Activated naive CD4-positive, alpha-beta T cell (primary cell): ENCODE results near the gene TCHHL1.

Experiments
- DNase-seq, 4 experiments: peaks; one replicate each; lab custom pipeline; 2025; lab: John Stamatoyannopoulos, UW

Gene TCHHL1

DNA sequence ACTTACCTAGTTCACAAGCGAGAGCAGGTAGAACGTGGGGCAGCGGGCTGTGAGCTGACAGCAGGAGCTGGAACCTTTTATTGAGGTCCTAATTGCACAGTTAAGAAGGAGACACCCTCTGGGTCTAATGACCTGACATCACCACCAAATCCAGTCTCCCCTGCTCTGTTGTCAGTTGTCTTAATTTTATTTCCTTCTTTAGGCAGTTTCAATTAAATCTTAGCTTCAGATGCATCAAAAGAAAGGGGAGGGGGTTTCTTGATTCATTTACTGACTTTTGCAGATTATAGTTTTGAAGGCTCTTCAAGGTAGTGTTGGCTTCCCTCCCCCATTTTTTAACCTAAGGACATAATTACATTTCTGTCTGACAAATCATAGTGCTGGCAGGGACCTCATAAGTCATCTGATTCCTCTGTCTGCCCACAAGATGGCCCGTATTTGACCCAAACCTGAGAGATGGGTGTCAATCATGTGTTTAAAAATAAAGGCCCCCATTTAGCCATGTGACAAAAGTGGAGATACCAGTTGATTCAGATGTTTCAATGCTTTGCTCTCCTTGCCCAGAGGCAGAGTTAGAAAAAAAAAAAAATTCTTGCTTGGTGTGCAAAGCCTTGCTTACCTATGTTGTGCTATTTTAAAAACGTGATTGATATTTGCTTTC, at the start of gene TCHHL1:
Gene TCHHL1, minus strand, starts transcription at position 51 of the 661 bp plus-strand sequence. CDS start 921 bp downstream, outside the sequence.
- DNase-seq = no peak

DNA sequence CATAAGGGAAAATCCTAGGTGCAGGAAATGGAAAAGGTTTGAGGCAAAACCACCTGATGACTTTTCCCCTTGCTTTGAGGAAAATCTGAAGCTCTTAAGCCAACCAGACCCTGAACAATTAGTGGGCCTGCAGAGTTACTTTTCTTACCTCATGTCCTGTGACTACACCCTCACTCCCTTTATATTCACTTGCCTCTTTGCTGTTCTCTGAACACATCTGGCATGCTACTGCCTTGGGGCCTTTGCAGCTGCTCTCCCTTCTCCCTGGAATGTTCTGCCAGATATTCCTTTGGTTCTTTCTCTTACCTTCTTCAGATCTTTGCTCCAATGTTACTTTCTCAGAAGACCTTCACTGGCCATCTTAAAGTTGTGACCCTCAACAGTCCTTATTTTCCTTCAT, 48.4 kb upstream of the TCHHL1 start:
- DNase-seq = no peak

DNA sequence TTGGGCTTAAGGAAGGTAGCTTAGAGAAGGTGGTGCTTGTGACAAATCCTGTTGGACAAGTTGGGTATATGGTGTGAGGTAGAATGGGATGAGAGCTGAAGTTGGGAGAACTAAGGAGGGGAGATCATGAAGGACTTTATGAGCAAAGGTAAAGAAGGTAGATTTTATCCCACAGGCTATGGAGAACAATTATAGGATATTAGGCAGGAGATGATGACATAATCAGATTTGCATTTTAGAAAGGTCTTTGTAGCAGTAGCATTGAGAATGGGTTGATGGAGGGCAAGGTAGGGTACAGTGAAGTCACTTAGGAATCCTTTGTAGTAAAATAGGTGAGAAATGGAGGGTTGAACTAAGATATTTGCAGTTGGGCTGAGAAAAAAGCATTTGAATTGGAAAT, 41.3 kb upstream of the TCHHL1 start:
- no peak for DNase-seq

DNA sequence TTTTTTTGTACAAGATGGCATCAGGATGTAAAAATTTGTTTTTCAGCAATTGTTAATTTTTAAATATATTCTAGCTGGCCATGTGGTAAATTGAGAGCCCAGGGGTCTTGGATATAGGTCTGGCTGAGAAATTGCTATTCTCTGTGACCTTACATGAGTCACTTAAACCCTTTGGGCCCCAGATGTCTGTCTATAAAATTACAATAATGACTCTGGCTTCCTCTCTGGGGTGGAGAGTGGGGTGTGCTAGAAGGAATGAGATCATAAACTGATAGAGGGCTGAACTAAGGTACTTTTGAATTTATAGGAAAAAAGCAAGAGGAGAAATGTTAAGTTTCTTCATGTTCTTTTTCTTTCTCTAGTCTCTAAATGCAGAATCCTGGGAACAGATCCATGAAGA, 38.8 kb upstream of the TCHHL1 start:
- DNase-seq = no peak

DNA sequence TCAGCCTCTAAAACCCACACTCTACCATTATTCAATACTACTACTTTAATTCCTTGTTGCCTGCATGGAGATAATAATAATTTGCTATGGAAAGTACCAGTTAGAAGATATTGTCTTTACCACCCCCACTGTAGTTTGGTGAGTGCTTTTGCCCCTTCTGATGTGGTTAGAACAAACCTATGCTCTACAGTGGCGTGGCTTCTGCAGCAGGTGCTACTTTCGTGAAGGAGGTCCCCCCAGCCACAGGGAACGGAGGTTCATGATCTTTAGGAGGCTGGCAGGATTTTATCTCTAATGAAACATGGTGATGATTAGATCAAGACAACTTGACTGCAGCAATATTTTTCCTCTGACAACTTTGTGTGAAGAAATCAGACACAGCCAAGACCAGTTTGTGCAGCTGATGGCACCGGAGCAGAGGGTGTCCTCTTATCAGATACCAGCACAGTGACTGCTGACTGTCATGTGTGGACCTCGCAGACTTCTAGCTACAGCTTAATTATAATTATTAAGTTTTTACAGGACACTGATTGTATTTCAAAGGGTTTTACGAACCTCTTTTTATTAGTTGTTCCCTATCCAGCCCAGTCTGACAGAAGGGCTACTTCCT, 37.1 kb upstream of the TCHHL1 start:
- no peak for DNase-seq

DNA sequence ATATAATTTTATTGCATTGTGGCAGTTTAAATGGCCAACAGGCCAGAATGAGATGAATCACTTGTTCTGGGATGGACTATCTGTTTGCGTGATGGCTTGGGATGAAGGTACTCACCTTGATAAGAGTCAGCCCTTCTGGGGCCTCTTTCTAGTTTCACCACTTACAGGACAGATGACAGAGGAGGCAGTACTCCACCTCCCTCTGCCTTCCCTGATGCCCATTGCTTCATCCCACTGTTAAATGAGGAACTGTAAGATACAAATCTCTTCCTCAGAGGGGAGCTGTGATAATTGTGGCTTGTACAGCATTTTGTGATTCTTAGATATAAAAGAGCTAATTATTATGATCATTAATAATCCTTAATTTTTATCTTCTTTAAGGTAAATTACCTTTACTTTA, 30.1 kb upstream of the TCHHL1 start:
- no peak for DNase-seq

DNA sequence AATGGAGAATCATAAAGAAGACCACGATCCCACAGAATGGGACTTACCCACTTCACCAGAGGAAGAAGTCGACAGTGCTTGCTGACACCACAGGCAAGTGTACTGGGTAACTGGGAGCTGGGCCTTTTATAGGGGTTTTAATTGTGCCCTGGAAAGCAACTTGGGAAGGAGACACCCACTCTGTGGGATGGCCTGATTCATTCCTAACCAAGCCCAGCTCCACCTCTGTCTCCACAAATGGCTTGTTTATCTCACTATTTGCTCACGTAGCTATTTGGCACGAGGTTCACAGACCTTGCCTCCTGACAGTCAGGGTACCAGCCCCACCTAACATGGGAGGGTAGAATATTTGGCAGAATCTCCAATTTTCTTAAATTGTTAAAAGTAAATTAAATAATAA, 26.5 kb upstream of the TCHHL1 start, which contains the start of gene TCHH:
Gene TCHH, minus strand, starts transcription at position 101 of the 400 bp plus-strand sequence. CDS start 1,364 bp downstream, outside the sequence.
- DNase-seq = no peak

DNA sequence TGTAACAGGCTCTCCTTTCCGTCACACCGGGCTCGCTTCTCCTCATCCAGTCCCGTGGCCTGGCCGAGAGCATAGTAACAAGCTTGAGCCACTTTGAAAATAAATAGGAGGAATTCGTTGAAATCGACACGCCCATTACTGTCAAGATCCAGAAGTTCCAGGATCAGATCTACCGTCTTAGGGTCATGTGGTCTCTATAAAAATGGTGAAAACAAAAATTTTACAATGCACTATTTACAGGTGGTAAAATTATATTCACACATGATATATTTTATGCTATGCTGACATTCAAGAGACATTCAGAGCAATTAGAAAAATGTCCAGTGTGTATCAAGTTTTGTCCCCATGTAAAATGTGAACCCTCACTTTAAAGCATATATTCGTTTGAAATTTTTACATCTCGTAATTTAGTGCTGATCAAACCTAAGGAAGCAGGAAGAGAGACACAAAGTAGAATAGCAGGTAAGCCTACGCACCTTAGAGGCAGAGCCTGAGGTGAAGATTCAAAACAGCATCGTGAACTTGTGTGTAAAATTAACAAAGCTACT, 24.1 kb upstream of the TCHHL1 start:
- no peak for DNase-seq

DNA sequence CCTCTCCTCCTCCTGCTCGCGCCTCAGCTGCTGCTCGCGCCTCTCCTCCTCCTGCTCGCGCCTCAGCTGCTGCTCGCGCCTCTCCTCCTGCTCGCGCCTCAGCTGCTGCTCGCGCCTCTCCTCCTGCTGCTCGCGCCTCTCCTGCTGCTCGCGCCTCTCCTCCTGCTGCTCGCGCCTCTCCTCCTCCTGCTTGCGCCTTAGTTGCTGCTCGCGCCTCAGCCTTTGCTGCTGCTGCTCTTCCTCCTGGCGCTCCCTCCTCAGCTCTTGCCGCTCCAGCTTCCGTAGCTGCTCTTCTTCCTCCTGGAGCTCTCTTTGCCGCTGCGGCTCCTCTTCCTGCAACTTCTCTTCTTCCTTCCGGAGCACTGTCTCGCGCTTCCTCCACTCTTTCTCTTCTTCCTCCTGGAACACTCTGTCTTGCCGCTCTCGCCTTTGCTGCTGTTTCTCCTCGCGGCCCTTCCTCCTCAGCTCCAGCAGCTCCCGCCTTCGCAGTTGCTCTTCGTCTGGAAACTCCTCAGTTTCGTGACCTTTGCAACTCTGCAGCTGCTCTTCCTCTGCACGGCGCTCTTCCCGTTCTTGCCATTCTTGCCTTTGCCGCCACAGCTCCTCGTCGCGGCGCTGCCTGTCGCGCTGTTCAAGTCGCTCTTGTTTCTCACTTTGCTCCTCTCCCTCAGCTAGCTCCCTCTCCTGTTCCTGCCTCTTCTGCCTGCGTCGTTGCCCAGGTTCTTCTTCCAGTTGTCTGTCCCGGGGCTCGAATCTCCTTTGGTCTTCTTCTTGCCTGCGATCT, 23.4 kb upstream of the TCHHL1 start:
- DNase-seq = no peak

DNA sequence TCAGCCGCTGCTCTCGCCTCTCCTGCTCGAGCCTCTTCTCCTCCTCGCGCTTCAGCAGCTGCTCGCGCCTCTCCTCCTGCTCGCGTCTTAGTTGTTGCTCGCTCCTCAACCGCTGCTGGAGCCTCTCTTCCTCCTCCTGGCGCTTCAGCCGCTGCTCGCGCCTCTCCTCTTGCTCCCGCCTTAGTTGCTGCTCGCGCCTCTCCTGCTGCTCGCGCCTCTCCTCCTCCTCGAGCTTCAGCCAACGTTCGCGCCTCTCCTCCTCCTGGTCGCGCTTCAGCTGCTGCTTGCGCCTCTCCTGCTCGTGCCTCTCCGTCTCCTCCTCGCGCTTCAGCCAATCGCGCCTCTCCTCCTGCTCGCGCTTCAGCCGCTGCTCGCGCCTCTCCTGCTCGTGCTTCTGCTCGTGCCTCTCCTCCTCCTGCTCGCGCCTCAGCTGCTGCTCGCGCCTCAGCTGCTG, 22.7 kb upstream of the TCHHL1 start:
- no peak for DNase-seq

DNA sequence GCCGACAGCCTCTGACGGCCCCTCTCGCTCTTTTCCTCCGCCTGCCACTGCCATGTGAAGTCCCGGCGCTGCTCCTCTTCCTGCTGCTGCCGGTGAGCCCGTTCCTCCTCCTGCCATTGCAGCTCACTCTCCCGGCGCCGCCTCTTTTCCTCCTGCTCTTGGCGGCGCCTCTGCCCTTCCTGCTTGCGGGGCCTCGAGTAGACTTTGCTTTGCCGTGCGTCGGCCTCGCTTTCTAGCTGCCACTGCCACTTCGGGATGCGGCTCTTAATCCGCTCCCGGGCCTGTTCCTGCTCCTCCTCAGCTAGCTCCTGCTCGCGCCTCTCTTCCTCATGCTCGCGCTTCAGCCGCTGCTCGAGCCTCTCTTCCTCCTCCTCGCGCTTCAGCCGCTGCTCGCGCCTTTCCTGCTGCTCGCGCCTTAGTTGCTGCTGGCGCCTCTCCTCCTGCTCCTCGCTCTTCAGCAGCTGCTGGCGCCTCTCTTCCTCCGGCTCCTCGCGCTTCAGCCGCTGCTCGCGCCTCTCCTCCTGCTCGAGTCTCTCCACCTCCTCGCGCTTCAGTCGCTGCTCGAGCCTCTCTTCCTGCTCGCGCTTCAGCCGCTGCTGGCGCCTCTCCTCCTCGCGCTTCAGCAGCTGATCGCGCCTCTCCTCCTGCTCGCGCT, 22.1 kb upstream of the TCHHL1 start:
- DNase-seq = no peak

DNA sequence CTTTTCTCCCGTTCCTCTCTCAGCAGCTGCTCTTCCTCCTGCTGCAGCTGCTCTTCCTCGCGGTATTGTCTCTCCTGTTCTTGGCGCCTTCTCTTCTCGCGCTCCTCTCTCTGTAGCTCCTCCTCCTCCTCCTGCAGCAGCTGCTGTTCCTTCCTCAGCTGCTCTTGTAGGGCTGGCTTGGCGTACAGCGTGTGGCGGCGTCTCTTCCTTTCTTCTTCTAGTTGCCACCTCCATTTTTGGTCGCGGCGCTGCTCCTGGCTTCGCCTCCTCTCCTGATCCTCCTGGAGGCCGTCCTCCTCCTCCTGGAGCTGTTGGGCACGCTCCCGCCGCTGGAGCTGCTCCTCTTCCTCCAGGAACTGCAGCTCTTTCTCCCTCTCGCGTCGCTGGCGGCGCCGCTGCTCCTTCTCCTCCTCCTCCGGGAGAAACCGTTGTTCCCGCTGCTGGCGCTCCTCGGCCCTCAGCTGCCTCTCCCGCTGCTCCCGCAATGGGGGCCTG, 21.5 kb upstream of the TCHHL1 start:
- DNase-seq = no peak

DNA sequence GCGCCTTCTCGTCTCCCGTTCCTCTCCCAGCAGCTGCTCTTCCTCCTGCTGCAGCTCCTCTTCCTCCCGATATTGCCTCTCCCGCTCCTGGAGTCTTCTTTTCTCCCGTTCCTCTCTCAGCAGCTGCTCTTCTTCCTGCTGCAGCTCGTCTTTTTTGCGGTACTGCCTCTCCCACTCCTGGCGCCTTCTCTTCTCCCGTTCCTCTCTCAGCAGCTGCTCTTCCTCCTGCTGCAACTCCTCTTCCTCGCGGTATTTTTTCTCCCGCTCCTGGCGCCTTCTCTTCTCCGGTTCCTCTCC, 21.1 kb upstream of the TCHHL1 start:
- DNase-seq = no peak

DNA sequence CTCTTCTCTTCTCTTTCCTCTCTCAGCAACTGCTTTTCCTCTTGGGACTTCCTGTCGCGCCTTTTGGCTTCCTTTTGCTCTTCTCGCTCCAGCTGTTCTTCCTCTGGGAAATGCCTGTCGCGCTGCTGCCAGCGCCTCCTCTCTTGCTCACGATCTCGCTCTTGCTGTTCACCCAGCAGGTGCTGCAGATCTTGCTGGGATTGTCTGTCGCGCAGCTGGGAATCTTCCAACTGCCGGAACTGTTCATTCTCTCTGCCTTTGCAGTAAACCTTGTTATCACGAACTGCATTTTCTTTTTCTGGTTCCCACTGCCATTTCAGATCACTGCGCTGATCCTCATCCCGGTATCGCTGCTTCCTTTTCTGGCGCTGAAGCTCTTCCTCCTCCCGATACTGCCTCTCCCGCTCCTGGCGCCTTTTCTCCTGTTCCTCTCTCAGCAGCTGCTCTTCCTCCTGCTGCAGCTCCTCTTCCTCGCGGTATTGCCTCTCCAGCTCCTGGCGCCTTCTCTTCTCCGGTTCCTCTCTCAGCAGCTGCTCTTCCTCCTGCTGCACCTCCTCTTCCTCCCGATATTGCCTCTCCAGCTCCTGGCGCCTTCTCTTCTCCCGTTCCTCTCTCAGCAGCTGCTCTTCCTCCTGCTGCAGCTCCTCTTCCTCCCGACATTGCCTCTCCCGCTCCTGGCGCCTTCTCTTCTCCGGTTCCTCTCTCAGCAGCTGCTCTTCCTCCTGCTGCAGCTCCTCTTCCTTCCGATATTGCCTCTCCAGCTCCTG, 20.6 kb upstream of the TCHHL1 start:
- no peak for DNase-seq

DNA sequence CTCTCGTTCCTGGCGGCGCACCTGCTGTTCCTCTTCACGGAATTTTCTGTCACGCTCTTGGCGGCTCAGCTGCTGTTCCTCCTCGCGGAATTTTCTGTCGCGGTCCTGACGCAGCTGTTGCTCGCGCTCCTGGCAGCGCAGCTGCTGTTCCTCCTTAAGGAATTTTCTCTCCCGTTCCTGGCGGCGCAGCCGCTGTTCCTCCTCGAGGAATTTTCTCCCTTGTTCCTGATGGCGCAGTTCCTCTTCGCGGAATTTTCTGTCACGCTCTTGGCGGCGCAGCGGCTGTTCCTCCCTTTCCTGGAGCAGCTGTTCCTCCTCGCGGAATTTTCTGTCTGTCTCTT, 20.0 kb upstream of the TCHHL1 start:
- DNase-seq = no peak

DNA sequence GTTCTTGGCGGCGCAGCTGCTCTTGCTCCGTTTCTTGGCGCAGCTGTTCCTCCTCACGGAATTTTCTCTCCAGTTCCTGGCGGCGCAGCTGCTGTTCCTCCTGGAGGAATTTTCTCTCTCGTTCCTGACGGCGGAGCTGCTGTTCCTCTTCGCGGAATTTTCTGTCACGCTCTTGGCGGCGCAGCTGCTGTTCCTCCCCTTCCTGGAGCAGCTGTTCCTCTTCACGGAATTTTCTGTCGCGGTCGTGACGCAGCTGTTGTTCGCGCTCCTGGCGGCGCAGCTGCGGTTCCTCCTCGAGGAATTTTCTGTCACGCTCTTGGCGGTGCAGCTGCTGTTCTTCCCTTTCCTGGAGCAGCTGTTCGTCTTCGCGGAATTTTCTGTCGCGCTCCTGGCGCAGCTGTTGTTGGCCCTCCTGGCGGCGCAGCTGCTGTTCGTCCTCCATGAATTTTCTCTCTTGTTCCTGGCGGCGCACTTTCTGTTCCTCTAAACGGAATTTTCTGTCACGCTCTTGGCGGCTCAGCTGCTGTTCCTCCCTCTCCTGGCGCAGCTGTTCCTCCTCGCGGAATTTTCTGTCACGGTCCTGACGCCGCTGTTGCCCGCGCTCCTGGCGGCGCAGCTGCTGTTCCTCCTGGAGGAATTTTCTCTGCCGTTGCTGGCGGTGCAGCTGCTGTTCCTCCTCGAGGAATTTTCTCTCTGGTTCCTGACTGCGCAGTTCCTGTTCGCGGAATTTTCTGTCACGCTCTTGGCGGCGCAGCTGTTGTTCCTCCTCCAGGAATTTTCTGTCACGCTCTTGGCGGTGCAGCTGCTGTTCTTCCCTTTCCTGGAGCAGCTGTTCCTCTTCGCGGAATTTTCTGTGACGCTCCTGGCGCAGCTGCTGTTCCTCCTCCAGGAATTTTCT, 19.4 kb upstream of the TCHHL1 start:
- no peak for DNase-seq

DNA sequence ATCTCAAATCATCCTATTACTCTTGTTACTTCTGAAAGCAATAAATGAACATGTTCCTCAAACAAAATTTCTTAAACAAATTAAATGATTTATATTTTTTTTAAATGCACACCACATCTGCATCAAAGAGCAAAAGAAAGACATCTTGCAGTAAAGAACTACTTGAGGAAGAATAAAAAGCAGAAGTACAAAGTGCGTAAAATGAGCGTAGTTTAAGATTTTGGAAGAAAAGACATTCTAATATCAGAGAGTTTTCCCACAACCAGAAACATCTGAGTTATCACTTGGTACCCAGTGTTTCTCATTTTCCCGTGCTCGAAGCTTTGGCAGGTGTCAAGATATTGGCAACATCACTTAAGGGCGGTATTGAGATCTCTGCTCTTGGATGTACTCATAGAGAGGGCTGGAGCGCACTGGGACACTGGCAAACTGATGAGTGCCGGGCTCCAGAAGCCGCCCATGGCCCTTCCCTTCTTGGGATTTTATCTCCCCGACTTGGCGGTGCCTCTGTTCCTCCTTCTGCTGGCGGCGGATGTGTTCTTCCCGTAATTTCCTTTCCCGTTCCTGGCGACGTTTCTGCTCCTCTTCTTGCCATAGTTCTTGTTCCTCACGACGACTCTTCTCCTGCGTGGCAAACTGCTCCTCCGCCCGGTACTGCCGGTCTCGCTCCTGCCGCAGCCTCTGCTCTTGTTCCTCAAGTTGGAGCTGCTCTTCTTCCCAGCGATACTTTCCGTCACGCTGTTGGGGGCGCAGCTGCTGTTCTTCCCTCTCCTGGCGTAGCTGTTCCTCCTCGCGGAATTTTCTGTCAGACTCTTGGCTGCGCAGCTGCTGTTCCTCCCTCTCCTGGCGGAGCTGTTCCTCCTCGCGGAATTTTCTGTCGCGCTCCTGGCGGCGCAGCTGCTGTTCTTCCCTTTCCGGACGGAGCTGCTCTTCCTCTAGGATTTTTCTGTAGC, 18.4 kb upstream of the TCHHL1 start:
- no peak for DNase-seq

DNA sequence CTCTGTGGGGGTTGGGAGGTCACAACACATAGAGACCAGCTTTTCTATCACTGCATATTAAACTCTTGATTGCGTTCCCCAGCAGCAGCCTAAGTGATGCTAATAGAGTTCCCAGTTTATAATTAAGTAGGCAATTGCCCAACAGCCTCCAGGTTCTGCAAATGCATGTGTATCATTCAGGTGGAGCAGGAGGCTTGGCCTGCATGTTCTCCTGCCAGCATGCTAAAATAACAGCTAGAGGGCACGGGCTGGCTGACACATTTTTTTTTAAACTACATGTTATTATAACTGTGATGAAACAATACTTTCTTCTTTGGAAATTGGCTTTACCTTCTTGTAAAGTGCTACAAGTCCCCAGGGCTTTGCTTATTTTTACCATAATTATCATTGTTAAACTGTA, 16.0 kb upstream of the TCHHL1 start:
- no peak for DNase-seq

DNA sequence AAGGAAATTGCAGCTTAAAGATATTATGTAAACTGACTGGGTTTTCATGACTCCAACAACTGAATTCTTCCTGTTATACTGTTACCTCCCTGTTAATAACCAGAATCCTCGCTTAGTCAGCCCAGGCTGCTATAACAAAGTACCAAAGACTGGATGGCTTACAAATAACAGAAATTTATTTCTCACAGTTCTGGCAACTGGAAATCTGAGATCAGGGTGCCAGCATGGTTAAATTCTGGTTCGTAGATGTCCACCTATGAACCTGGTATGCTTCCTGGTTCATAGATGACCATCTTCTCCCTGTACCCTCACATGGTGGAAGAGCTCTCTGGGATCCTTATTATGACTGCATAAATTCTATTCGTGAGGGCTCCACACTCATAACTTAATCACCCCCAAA, 8.1 kb upstream of the TCHHL1 start:
- DNase-seq = no peak
